Renal cortical epithelial cell (primary cell): ENCODE data around the gene CDC20B. TPM values are rescaled to one million over a fixed set of nuclear protein-coding genes. Genes with fewer than 3 reads are reported as not detected.
"Not testable (repeated sequence)": the region's sequence is repeated elsewhere in the genome, so short reads cannot be mapped to it uniquely, and the experiment has no call there.

Experiments
- DNase-seq: peaks from one replicate; pipeline ENCODE4 v3.0.0-alpha.2; 2011; ENCODE audit warnings: low read depth
- total RNA-seq: library from RNA; depleted of rRNA; stranded (reverse); fragments of >200 nt; gene quantifications from 2 replicates; pipeline ENCODE4 v1.2.3, GENCODE V29; 2014

CDC20B gene
- total RNA-seq, 1 donor from 2014 or later: not detected

DNA sequence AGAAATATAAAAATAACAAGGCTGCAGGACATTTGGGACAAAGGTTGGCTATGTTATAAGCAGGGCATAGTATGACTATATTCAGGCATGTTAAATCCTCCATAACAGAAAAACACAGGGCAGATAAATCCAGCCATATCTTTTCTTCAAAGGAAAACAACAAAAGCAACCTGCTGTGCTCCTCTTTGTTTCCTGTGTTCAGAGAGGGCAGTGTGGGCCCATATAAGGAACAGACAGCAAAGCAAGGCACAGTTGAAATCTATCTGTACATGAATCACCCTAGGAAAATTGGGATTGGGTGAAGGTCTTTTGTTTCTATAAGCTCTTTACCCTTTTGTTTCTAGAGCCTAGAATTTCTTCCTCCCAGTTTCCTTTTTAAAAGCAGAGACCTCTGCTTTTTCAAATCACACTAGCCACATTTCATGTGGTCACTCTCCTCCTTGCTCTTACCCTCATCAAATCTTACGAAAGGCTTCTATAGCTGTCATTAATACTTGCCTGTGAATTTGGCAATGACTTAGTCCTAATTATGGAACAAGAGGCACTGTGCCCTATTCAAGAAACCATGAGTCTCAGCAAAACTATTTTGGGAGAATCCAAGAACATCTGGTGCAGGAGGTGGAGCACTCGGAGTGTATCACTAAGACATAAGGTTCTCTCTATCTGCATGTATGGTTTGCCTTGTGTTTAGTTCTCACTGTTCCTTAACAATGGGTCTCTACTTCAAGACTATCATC is 68.8 kb downstream of the CDC20B start:
- no peak for DNase-seq

DNA sequence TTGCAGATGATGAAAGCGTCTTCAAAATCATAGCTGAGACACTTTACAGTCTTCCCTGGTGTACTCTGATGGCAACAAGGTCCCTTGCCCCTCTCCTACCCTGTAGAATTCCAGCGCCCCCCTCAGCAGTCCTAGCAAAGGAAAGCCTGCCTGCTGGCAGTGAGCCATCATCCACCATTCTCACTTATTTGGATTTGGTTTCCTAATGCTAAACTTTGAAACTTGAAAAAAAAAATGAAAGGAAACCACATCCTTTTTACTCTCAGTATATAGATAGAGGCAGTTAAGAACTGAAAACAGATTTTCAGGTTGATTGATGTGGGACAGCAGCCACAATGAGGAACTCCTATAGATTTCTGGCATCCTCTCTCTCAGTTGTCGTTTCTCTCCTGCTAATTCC is 70.6 kb downstream of the CDC20B start, which contains the start of gene GZMA:
TSS of gene GZMA (plus strand) at position 299 of the 400 bp plus-strand sequence. CDS start at position 336, 37 bp downstream.
- DNase-seq: no peak

DNA sequence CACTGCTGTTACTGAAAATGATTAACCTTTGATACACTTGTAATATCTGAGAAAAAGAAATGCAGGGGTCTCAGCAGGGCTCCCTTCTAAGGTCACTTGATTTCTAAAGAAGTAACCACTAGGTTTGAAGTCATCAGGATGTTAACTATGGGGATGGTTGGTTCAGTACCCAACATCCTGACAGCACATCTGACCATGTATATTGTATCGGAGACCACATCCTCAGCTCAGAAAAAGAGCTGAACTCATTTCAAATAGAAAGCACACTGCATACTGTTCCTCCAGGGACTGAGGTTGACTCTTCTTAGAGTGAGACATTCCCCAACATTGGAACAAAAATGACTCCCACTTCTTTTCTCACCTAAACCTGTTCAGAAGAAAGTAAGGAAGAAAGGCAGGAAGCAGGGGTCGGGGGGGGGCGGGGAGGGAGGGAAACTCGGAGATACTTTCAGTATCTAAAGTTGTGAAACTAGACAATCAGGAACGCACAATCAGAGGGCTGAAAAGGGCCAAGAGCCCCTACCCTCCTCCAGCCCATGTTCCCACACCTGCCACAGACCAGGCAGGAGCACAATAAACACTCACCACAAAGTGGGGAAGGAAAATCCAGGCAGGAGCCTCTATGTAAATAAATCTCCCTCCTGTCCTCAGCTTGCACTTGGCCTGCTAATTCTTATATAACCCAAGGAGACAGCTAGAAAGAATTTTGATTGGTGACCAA is 71.3 kb downstream of the CDC20B start:
- DNase-seq: no peak

DNA sequence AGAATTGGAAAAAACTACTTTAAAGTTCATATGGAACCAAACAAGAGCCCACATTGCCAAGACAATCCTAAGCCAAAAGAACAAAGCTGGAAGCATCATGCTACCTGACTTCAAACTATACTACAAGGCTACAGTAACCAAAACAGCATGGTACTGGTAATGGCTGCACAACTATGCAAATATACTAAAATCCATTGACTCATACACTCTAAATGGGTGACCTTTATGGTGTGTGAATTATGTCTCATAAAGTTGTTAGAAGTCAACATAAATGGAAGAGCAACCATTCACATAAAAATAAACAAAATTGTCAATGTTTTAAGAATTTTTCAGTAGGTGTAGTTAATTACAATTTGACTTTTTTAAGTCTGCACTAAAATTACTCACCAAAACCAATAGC is 71.8 kb downstream of the CDC20B start:
- not testable (repeated sequence) for DNase-seq

- DNase-seq: no peak
Observed at GRCh38 chr5:55096861-55097260, 76.1 kb downstream of the CDC20B start.

GRCh38 chr5:55096182-55096581 is 76.8 kb downstream of the CDC20B start:
- no peak for DNase-seq

DNA sequence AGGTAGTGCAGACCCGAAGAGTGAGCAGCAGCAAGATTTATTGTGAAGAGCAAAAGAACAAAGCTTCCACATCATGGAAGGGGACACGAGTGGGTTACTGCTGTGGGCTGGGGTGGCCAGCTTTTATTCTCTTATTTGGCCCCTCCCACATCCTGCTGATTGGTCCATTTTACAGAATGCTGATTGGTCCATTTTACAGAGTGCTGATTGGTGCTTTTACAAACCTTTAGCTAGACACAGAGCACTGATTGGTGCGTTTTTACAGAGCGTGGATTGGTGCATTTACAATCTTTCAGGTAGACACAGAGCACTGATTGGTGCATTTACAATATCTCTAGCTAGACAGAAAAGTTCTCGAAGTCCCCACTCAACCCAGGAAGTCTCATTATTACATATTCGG is 82.0 kb downstream of the CDC20B start:
- not testable (repeated sequence) for DNase-seq

DNA sequence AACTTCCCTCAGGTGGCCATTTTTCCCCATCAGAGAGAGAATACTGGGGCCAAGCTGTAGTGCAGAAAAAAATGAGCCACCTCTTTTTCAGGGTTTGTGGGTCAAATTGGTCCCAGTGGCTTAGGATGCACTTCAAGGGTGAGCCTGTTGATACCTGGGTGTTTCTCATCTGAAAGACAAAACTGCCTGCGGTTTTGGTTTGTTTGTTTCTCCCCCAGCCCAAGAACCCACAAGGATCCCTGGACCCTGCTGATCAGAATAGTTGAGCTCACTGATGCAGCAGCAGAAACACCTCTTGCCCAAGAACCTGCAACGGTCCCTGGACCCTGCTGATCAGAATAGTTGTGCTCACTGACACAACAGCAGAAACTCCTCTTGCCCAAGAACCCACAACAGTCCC is 83.7 kb downstream of the CDC20B start:
- not testable (repeated sequence) for DNase-seq

- no peak for DNase-seq
Observed at GRCh38 chr5:55081541-55081940, 91.4 kb downstream of the CDC20B start.

GRCh38 chr5:55073211-55073610 is 99.8 kb downstream of the CDC20B start:
- DNase-seq: no peak

DNA sequence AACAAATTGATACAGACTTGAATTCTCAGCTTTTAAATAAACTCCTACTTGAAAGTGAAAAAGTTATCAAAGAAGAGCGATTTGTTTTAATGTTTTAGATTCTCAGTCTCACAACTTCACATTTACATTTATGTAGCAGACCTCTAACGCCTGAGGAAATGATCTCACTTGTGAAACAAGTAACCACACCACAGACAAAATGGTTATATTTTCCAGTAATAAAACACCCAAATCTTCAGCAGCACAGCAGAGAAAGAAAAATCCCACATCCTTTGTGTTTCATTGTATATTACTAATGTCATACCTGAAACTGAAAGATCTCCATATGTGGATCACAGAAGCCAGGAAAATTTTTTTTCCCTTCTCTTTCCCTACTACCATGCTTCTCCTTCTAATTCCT is 100.3 kb downstream of the CDC20B start:
- no peak for DNase-seq

DNA sequence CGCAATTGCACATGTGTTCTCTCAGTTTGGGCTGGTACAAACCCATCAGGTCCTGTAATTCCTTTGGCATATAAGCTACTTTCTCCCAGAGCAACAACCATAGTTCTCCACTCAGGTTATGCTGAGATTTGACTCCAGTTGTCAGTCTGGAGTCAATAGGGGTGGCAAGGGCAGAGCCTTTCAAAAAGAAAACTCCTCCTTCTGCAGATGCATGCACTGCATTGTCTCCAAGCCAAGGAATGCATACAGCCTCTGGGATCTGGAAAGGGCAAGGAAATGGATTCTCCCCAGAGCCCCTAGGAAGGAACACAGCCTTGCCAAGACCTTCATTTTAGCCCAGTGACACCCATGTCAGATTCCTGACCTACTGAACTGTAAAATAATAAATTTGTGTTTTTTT is 101.6 kb downstream of the CDC20B start:
- no peak for DNase-seq

DNA sequence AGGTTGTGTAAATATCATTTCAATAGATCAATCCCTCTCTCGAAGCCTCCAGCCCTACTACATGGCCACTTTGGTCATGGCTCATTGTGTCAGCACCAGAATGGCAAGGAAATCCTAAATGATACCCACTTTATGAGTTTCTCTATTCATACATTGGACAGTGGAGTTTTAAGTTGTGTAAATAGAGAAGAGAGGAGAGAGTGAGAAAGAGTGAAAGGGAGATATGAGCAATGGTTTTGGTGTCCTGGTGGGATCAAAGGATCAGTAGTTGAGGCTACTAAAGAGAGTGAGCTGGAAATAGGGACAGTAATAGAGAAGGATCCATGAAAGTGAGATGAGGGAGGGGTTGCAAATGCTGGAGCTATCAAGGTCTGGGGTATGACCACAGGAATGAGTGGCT is 102.0 kb downstream of the CDC20B start:
- DNase-seq: no peak

GRCh38 chr5:55066277-55066676 is 106.7 kb downstream of the CDC20B start:
- no peak for DNase-seq

GRCh38 chr5:55064523-55064922 is 108.5 kb downstream of the CDC20B start:
- no peak for DNase-seq

DNA sequence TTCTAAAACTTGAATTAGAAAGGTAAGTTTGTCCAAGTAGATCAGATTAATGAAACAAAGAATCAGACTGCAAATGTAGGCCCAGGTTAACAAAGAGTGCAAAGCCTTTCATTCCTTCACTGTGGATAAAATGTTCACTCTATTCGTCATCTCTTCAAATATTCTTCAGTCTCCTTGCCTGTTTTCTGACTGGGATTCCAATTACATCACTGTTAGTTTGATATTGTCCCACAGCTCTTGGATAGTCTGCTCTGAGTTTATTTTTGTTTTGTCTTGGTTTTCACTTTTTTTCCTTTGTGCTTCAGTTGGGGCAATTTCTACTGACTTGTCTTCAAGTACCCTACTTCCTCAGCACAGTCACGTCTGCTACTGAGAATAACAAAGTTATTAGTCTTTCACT is 109.1 kb downstream of the CDC20B start:
- no peak for DNase-seq

- DNase-seq: no peak
Observed at GRCh38 chr5:55063220-55063863, 109.6 kb downstream of the CDC20B start.

Other genes starting within 250 kb of the CDC20B start
- gene ESM1, start 187.6 kb downstream of the CDC20B start, total RNA-seq: 0.05 TPM in 1 of 2 replicates, not detected in the other
- gene GZMK, start 148.9 kb downstream of the CDC20B start, total RNA-seq: not detected in 2 replicates
- not detected in 2 replicates for gene GZMA, start 70.5 kb downstream of the CDC20B start, total RNA-seq
- gene GPX8, start 13.0 kb downstream of the CDC20B start, total RNA-seq: 45.0 and 66.2 TPM in 2 replicates
- gene MCIDAS, start 54.1 kb upstream of the CDC20B start, total RNA-seq: 0.20 TPM in 1 of 2 replicates, not detected in the other
- gene CCNO, start 60.4 kb upstream of the CDC20B start, total RNA-seq: 2.7 and 3.3 TPM in 2 replicates
- gene DHX29, start 134.5 kb upstream of the CDC20B start, total RNA-seq: 23.4 and 39.8 TPM in 2 replicates
- gene MTREX, start 134.8 kb upstream of the CDC20B start, total RNA-seq: 138 and 161 TPM in 2 replicates